Ishikawa (cell line): ENCODE results near the gene FCHSD2.

ENCODE experiments used
- CEBPB ChIP-seq: IDR thresholded peaks from 2 replicates; pipeline ENCODE4 v1.6.1; 2012
- CREB1 ChIP-seq: IDR thresholded peaks from 2 replicates; pipeline ENCODE4 v1.6.1; 2012; ENCODE audit warnings: low read depth
- EGR1 ChIP-seq: IDR thresholded peaks from 2 replicates; pipeline ENCODE4 v1.6.1; 2012
- FOXM1 ChIP-seq: IDR thresholded peaks from 2 replicates; pipeline ENCODE4 v1.6.1; 2012; ENCODE audit warnings: low read depth, borderline replicate concordance
- NFIC ChIP-seq: IDR thresholded peaks from 2 replicates; pipeline ENCODE4 v1.6.1; 2012
- RAD21 ChIP-seq: IDR thresholded peaks from 2 replicates; pipeline ENCODE4 v1.6.1; 2012; ENCODE audit warnings: low read depth
- TAF1 ChIP-seq: IDR thresholded peaks from 2 replicates; pipeline ENCODE4 v1.6.1; 2012; ENCODE audit warnings: low read depth, mild to moderate bottlenecking
- TCF12 ChIP-seq: IDR thresholded peaks from 2 replicates; pipeline ENCODE4 v1.6.1; 2012; ENCODE audit warnings: low read depth
- TEAD4 ChIP-seq: IDR thresholded peaks from 2 replicates; pipeline ENCODE4 v1.6.1; 2012
- YY1 ChIP-seq: IDR thresholded peaks from 2 replicates; pipeline ENCODE4 v1.6.1; 2012; ENCODE audit warnings: low read depth
- ZBTB7A ChIP-seq: IDR thresholded peaks from 2 replicates; pipeline ENCODE4 v1.6.1; 2012; ENCODE audit warnings: low read depth
- TF ChIP-seq, protein P1 (sequence below): IDR thresholded peaks from 2 replicates; pipeline ENCODE4 v1.6.1; 2012
- TF ChIP-seq, protein P2 (sequence below): IDR thresholded peaks from 2 replicates; pipeline ENCODE4 v1.6.1; 2012; ENCODE audit warnings: low read depth, mild to moderate bottlenecking

DNA sequence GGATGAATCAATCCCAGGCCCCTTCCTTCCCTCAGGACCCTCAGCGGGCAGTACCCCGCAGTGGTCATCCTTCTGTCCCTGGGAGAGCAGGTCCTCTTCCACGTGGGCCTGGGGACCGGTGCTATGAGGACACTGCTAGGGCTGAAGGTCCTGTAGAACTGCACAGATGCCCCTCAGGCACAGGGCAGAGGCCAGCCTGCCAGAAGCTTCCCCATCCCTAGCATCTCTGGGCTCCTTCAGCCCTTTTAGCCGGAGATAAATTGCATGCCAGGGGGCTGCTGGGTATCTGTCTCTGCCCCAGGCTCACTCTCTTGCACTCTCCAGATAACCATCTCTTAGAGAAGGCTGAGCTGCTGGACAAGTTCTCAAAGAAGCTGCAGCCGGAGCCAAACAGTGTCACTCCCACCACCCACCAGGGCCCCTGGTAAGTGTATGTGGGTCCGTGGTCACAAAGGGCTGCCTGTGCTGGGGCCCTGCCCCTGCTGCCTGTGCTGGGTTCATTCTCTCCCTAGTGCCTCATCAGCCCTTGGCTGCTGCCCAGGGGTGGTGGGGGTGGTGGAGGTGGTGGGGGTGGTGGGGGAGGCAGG lies 325.6 kb downstream of the FCHSD2 start:
- TF ChIP-seq FOXM1: no peak
- no peak for TF ChIP-seq NFIC
- no peak for TF ChIP-seq TAF1
- TF ChIP-seq, protein P1, sequence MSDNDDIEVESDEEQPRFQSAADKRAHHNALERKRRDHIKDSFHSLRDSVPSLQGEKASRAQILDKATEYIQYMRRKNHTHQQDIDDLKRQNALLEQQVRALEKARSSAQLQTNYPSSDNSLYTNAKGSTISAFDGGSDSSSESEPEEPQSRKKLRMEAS: no peak
- TF ChIP-seq EGR1: no peak
- no peak for TF ChIP-seq CEBPB
- no peak for TF ChIP-seq YY1
- TF ChIP-seq ZBTB7A: no peak
- no peak for TF ChIP-seq CREB1
- no peak for TF ChIP-seq RAD21
- TF ChIP-seq, protein P2, sequence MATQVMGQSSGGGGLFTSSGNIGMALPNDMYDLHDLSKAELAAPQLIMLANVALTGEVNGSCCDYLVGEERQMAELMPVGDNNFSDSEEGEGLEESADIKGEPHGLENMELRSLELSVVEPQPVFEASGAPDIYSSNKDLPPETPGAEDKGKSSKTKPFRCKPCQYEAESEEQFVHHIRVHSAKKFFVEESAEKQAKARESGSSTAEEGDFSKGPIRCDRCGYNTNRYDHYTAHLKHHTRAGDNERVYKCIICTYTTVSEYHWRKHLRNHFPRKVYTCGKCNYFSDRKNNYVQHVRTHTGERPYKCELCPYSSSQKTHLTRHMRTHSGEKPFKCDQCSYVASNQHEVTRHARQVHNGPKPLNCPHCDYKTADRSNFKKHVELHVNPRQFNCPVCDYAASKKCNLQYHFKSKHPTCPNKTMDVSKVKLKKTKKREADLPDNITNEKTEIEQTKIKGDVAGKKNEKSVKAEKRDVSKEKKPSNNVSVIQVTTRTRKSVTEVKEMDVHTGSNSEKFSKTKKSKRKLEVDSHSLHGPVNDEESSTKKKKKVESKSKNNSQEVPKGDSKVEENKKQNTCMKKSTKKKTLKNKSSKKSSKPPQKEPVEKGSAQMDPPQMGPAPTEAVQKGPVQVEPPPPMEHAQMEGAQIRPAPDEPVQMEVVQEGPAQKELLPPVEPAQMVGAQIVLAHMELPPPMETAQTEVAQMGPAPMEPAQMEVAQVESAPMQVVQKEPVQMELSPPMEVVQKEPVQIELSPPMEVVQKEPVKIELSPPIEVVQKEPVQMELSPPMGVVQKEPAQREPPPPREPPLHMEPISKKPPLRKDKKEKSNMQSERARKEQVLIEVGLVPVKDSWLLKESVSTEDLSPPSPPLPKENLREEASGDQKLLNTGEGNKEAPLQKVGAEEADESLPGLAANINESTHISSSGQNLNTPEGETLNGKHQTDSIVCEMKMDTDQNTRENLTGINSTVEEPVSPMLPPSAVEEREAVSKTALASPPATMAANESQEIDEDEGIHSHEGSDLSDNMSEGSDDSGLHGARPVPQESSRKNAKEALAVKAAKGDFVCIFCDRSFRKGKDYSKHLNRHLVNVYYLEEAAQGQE: no peak
- TF ChIP-seq TCF12: no peak
- TF ChIP-seq TEAD4: no peak
